Caki2 (cell line): Measurements from ENCODE around the gene RBM4B. TPM values are rescaled to one million over a fixed set of nuclear protein-coding genes. Genes with fewer than 3 reads are reported as not detected.
"Not testable (repeated sequence)": the region's sequence is repeated elsewhere in the genome, so short reads cannot be mapped to it uniquely, and the experiment has no call there.

Experiments
- DNase-seq: peaks from one replicate; pipeline ENCODE4 v3.0.0-alpha.2; 2015; ENCODE audit warnings: low read depth
- in situ Hi-C: cut with HindIII; loops from 2 replicates; pipeline ENCODE4 v1.10.0; 2016; ENCODE audit warnings: low sequenced_read_pairs, low pct_unique_long_range_greater_than_20kb, mixed read lengths
- total RNA-seq: library from RNA; depleted of rRNA; stranded (reverse); fragments of >200 nt; shearing (Covaris generic); gene quantifications from 2 replicates; pipeline ENCODE4 v1.2.3, GENCODE V29; 2014; ENCODE audit warnings: low replicate concordance

RBM4B gene
- total RNA-seq, 1 experiment from 2014 or later, result 29.2 TPM

DNA sequence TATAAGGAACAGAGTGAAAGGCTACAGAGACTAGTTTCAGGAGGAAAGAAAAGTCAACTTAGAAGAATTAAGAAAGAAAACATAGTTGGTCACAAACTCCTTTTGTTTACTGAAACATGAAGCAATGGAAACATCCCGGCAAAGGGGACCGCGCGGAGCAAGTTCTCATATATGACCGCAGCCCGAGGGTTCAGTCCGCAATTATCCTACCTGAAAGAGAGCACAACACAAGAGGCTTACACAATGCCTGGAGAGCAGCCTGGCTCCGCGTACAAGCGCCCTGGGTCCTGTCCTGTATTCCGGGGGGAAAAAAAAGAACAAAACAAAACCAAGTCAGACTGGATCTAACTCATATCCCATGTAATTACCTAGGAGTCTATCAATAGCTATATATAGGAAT is 12.3 kb downstream of the RBM4B start:
- no peak for DNase-seq
- in situ Hi-C loops, result no loop called here

DNA sequence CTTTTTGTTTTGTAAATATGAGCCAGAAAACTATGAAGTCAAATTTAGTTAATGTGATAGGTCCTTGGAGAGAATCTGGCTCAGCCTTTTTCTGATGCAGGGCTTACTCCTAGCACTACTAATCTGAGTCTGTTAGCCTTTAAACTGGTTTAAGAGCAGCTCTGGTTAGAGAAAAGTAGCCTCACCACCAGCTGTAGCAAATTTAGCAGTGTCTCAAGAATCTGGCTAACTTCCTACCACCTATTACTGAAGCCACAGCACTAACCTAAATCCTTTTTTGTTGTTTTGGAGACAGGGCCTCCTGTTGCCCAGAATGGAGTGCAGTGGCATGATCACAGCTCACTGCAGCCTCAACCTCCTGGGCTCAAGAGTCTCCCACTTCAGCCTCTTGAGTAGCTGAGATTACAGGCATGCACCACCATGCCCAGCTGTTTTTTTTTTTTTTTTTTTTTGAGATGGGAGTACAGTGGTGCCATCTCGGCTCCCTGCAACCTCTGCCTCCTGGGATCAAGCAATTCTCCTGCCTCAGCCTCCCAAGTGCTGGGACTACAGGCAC is 13.9 kb downstream of the RBM4B start:
- DNase-seq, result no peak
- in situ Hi-C loops, result no loop called here

DNA sequence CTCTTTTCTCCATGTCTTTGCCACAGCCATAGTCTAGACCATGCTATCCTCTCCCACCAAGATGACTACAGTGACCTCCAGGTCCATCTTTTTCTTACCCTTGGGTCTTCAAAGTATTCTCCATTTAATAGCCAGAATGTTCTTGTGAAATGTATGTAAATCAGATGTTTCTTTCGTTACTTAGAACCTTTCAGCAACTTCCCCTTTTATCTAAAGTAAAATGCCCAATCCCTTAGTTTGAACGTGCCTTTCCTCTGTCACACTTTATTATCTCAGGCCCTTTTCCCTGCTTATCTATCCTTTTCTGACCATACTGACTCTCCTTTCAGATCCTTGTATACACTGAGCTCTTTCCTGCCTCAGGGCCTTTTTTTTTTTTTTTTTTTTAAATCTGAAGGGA is 17.9 kb downstream of the RBM4B start:
- DNase-seq, result no peak
- in situ Hi-C loops, result no loop called here

DNA sequence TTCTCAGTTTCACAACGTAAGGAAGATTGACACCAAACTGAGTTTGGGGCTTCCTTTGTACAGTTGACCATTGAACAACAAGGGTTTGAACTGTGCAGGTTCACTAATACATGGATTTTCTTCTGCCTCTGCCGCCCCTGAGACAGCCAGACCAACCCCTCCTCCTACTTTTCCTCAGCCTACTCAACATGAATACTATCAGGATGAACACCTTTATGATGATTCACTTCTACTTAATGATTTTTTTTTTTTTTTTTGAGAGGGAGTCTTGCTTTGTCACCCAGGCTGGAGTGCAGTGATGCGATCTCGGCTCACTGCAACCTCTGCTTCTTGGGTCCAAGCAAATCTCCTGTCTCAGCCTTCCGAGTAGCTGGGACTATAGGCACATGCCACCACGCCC is 24.6 kb downstream of the RBM4B start:
- in situ Hi-C loops, result no loop called here
- DNase-seq, result peak; percentile 44

DNA sequence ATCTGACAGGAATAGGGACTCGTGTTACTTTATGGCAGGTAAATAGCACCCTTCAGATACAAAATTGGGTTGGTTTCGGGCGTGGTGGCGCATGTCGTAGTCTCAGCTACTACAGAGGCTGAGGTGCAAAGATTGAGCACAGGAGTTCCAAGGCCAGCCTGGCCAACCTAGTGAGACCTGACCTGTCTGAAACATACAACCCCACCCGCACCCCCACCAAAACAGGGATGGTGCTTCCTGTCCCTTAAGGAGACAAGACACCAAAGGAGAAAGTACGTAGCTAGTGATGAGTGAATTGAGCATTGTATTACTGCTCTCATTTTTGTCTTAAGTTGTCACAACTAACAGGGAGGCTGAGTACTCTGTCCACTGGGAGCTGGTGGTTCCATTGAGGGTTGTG is 25.0 kb downstream of the RBM4B start:
- DNase-seq, result no peak
- in situ Hi-C loops, result no loop called here

DNA sequence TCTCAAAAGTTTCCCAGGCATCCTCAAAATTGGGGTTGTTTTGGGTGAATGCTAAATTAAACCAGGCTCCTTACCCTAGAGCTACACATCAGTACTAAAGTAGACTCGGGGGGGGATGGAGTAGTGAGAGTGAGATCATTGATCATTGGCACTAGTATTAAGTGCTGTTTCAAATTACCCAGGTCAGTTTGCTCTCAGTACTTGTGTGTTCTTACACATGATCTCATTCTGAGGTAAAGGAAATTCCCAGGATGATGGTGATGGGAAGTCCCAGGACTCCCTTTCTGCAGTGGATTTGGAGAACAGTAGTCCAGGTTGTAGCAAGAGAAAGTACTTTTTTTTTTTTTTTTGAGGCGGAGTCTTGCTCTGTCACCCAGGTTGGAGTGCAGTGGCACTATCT is 26.7 kb downstream of the RBM4B start:
- in situ Hi-C loops, result no loop called here
- DNase-seq, result no peak

DNA sequence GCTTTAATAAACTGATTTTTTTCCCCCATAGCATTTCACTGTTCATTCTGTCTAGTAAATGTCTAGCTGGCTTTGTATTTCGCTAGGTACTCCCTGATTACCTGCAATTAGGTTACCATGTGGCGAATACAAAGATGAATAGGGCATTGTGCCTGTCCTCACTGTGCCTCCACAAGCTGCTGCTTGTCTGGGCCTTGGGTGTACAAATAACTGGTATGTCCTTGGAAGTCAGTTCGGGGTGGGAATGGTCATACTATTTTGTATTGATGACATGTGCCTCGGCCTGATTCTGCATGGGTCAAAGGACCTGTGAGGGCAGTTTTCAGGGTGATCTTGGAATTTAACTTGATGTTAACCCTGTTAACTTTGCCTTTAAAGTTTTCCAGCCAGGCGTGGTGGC is 27.8 kb downstream of the RBM4B start:
- in situ Hi-C loops, result no loop called here
- DNase-seq, result no peak

DNA sequence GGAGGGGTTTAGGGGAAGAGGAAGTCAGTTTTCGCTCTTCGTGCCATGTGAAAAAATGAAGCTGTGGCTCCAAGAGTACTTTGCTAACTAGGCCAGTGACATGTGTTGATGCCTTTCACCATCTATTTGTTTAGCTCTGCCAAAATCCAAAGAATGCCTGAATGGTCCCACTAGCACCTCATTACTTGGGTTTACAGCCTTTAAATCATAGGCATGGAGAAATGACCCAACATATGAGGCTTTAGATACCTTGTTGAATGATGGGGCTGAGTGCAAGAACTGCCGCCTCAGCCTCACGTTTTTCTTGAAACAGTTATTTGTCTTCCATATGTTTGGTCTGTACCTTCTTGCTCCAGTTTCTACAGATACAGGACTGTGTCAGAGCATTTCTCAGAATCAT is 30.9 kb downstream of the RBM4B start:
- in situ Hi-C loops, result no loop called here
- no peak for DNase-seq

GRCh38 chr11:66643745-66644437 is 33.8 kb downstream of the RBM4B start:
- no peak for DNase-seq
- in situ Hi-C loops, result no loop called here

GRCh38 chr11:66641834-66642233 is 35.9 kb downstream of the RBM4B start:
- in situ Hi-C loops, result no loop called here
- no peak for DNase-seq

GRCh38 chr11:66639814-66640340 is 37.8 kb downstream of the RBM4B start:
- DNase-seq, in situ Hi-C loops: not testable (repeated sequence)

DNA sequence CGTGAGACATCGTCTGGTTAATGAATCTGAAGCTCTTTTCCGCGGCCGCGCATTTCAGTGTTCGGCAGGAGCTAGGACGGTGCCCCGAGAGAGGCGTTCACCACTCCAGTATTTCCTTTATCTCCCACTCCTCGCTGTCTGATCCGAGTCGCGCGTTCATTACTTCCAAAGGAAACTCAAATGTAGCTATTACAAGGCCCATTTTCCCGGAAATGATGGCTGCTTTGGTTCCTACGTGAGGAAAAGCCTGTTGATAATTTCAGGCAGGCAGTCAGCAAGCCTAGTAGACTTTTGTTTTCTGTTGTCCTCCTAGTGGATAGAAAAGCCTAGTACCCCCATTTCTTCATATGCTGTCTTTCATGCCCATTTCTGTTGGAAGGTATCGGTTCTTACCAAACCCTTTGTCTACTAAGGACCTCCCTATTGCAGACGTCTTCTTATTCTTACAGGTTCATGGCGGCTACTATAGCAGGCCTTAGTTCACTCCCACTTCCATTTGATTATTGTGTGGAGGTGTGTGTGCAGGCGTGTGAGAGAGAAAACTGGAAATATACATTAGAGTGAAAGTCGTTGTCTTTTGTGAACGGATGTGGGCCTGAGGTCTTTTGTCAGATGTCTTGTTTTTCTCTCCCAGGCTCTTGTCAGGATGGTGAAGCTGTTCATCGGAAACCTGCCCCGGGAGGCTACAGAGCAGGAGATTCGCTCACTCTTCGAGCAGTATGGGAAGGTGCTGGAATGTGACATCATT is 38.4 kb downstream of the RBM4B start:
- DNase-seq, result peak; percentile 47

GRCh38 chr11:66638177-66639065 is 39.3 kb downstream of the RBM4B start, which contains the start of gene RBM4:
Gene RBM4 (plus strand): TSS chr11:66638703. CDS start chr11:66639712, 1,009 bp downstream.
- peak; percentile 98 for DNase-seq
- in situ Hi-C loops, result no loop called here

More for the DNA sequence above, 38.4 kb downstream of the RBM4B start:
- in situ Hi-C loops, result no loop called here

DNA sequence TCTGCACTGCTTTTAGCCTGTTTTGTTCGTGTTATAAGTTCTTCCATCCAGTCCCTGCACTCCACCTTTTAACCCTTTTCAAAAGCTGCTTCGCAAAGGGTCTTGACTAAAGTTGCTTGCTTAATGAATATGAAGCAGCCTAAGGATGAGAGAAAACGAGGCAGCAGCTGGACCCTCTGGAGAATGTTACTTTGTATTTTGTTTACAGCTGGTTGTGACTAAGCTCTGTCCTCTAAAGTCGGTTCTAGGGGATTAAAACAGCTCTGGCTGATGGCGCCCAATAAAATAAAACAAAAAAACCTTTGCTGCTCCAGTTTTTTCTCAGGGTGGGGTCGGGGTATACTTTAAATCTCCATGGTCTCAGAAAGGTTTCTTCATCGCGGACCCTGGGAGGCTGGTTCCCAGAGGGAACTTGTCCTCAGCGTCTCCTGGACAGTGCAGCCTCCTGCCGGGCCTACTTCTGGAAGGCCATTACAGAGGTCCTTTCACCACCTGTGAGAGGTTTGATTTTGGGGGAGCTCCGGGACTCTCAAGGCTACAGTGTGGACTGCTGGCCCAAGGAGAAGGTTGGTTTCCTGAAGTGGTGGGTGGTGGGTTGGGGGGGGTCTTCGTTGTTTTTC is 40.0 kb downstream of the RBM4B start:
- in situ Hi-C loops, result no loop called here

DNA sequence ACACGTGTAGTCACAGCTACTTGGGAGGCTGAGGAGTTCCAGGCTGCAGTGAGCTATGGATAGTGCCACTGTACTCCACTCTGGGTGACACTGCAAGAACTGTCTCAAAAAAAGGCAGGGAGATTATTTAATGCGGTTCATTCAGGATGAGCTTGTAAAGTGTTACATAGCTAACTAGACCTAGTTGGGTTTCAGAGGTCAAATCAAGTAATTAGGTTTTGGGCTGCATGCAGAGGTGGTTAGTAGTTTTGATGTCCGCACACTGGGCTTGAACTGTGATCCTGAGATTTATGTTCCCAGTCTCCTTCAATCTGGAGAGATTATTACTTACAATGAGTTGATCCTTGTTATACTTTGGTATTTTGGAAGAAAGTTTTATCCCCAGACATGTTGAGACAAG is 41.3 kb downstream of the RBM4B start:
- in situ Hi-C loops, result no loop called here
- DNase-seq, result no peak

More for the DNA sequence above, 40.0 kb downstream of the RBM4B start:
- DNase-seq, result no peak

DNA sequence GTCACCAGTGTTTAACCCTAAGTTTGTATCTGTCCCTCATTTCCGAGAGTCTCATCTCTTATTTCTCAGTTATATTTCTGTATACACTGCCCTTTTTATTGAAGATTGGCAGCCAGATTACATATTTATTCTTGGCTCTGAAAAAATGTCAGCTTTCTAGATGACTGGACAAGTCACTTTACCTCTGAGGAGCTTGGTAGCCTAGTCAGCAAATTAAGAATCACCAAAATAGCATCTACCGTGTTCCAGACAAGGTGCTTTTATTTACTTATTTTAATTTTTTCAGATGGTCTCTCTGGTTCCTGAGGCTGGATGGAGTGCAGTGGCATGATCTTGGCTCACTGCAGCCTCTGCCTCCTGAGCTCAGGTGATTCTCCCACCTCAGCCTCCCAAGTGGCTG is 44.7 kb downstream of the RBM4B start:
- no peak for DNase-seq
- in situ Hi-C loops, result no loop called here

GRCh38 chr11:66631883-66632282 is 45.8 kb downstream of the RBM4B start:
- no peak for DNase-seq
- in situ Hi-C loops, result no loop called here

- no peak for DNase-seq
- in situ Hi-C loops, result no loop called here
These were observed 48.3 kb downstream of the RBM4B start for GRCh38 chr11:66629356-66629755.
